Upper lobe of left lung (tissue), 4 donors: ENCODE results near the gene LRRFIP1.

ENCODE experiments used
- CTCF ChIP-seq, 6 experiments: fragments of 450-650 bp in 4 of 6; fragments of 200-600 bp in 2 of 6; sonication (generic) in 2 of 6; IDR thresholded peaks; one replicate each; pipeline ENCODE4 v1.5.1; 2016 to 2019; ENCODE audit warnings: antibody characterized with exemption in 6 of 6
- EP300 ChIP-seq, 4 donors: sonication (generic); formaldehyde crosslinking; IDR thresholded peaks; one replicate each; pipeline ENCODE4 v1.5.1; 2017; ENCODE audit warnings: antibody characterized with exemption in 4 of 4, control low read depth in 2 of 4
- POLR2A ChIP-seq, 4 donors: fragments of 450-650 bp; IDR thresholded peaks; one replicate each; pipeline ENCODE4 v1.5.1; 2016 to 2017; ENCODE audit warnings: antibody characterized with exemption in 4 of 4, mild to moderate bottlenecking in 2 of 4
- POLR2AphosphoS5 ChIP-seq, 2 donors: sonication (generic); formaldehyde crosslinking; IDR thresholded peaks; one replicate each; pipeline ENCODE4 v1.5.1; 2017; ENCODE audit warnings: antibody characterized with exemption in 2 of 2

GRCh38 chr2:237692601-237693290, 65.4 kb downstream of the LRRFIP1 start:
- TF ChIP-seq POLR2A (IDR thresholded peaks at IDR 0.05) (peak in 1 of 4 donors; percentile 10), CTCF (IDR thresholded peaks at IDR 0.05) (no peak), EP300 (IDR thresholded peaks at IDR 0.05) (no peak), POLR2AphosphoS5 (IDR thresholded peaks at IDR 0.05) (peak in 1 of 2 donors; percentile 6)
